C4-2B (cell line): Measurements from ENCODE around the gene RAB6A.

Source experiments
- CTCF ChIP-seq: fragments of 450-650 bp; conservative IDR thresholded peaks from 2 replicates; pipeline ENCODE4 v1.5.1; 2017; ENCODE audit warnings: mild to moderate bottlenecking
- ZFX ChIP-seq: fragments of 450-650 bp; IDR thresholded peaks from 2 replicates; pipeline ENCODE4 v1.6.1; 2017

GRCh38 chr11:73779084-73779902 is 18.4 kb upstream of the RAB6A start:
- no peak for TF ChIP-seq CTCF
- no peak for TF ChIP-seq ZFX
